ENCODE data around the gene BCAS3. TPM values are rescaled to one million over a fixed set of nuclear protein-coding genes. Genes with fewer than 3 reads are reported as not detected.
A peak's percentile ranks its signal among the peaks of the same experiment; 100 is the strongest.

Gene BCAS3
- total and polyA plus RNA-seq, 12 donors = 6.1 to 21.8 (median 17.2) TPM

- ATAC-seq = no peak
- Histone ChIP-seq H3K27ac (peak overlapping the region; percentile 43 to 88 (median 82)), H3K4me1 (peaks cover 19 to 84% (median 64%) of the 10 kb centered on the region in 9 donors), H3K4me3 (peak overlapping the region; percentile 11 to 81 (median 66)), H3K36me3 (peaks cover 0 to 19% (median 0%) of the 10 kb centered on the region in 9 donors), H3K9me3 (no peaks in the 10 kb centered on the region), H3K27me3 (peaks cover 57 to 96% (median 94%) of the 10 kb centered on the region in 7 donors)
- WGBS, 2 donors = 6 to 7% methylated on average over 45 of the region's 45 CpGs
- intact Hi-C loops (cut with DNase I) = loop anchor here in 3 of 10 donors (5.0 to 10.0 kb wide), 3 partner anchors 676 to 686 kb away; no protein-coding TSS in a partner anchor
- no peak for TF ChIP-seq CTCF (IDR thresholded peaks at IDR 0.05)
- no peak for DNase-seq
Measured at GRCh38 chr17:61400717-61401388, 723.2 kb downstream of the BCAS3 start.

- no peak for TF ChIP-seq CTCF (IDR thresholded peaks at IDR 0.05)
- peak overlapping the region; percentile 11 to 81 (median 66) for H3K4me3 ChIP-seq
- H3K27me3 ChIP-seq = peaks cover 50 to 96% (median 93%) of the 10 kb centered on the region in 7 donors
- H3K4me1 ChIP-seq = peaks cover 19 to 77% (median 61%) of the 10 kb centered on the region in 9 donors
- ATAC-seq (no peak), DNase-seq (no peak)
- WGBS, 2 donors = 37 to 45% methylated on average over 22 to 25 of the region's 25 CpGs
- H3K9me3 ChIP-seq = no peaks in the 10 kb centered on the region
- intact Hi-C loops (cut with DNase I) = loop anchor here in 3 of 10 donors (5.0 to 10.0 kb wide), 3 partner anchors 677 to 687 kb away; no protein-coding TSS in a partner anchor
- peak overlapping the region; percentile 16 to 88 (median 82) for H3K27ac ChIP-seq
- peaks cover 0 to 19% (median 0%) of the 10 kb centered on the region in 9 donors for H3K36me3 ChIP-seq
Measured at GRCh38 chr17:61401389-61402072, 723.9 kb downstream of the BCAS3 start.

GRCh38 chr17:61402073-61402541 is 724.5 kb downstream of the BCAS3 start:
- Histone ChIP-seq H3K36me3 (peaks cover 0 to 19% (median 0%) of the 10 kb centered on the region in 9 donors), H3K9me3 (no peaks in the 10 kb centered on the region), H3K4me3 (peak overlapping the region; percentile 11 to 81 (median 66)), H3K27ac (peak overlapping the region; percentile 16 to 88 (median 82)), H3K27me3 (peaks cover 44 to 96% (median 93%) of the 10 kb centered on the region in 7 donors), H3K4me1 (peaks cover 15 to 71% (median 57%) of the 10 kb centered on the region in 9 donors)
- ATAC-seq (no peak), DNase-seq (no peak)
- TF ChIP-seq CTCF (IDR thresholded peaks at IDR 0.05) = no peak
- intact Hi-C loops (cut with DNase I) = loop anchor here in 3 of 10 donors (5.0 to 10.0 kb wide), 3 partner anchors 677 to 687 kb away; no protein-coding TSS in a partner anchor
- 37 to 50% methylated on average over 11 of the region's 11 CpGs for WGBS, 2 donors

Measured in heart right ventricle (tissue), 16 donors.